Activated naive CD4-positive, alpha-beta T cell (primary cell): ENCODE measurements around the gene MYL4.
"Not testable (repeated sequence)": the region's sequence is repeated elsewhere in the genome, so short reads cannot be mapped to it uniquely, and the experiment has no call there.

Source experiments
- DNase-seq, 4 experiments: peaks; one replicate each; lab custom pipeline; 2025; lab: John Stamatoyannopoulos, UW

Gene MYL4

GRCh38 chr17:47221154-47221553 is 12.0 kb downstream of the MYL4 start:
- DNase-seq = no peak

GRCh38 chr17:47222047-47222446 is 12.9 kb downstream of the MYL4 start:
- DNase-seq = no peak

- no peak for DNase-seq
Observed at GRCh38 chr17:47223007-47223406, 13.9 kb downstream of the MYL4 start.

- DNase-seq = no peak
Observed at GRCh38 chr17:47223460-47223859, 14.3 kb downstream of the MYL4 start.

- DNase-seq = not testable (repeated sequence)
Observed at GRCh38 chr17:47224077-47224476, 14.9 kb downstream of the MYL4 start.

GRCh38 chr17:47224966-47225365 is 15.8 kb downstream of the MYL4 start:
- DNase-seq = no peak

GRCh38 chr17:47225436-47225858 is 16.3 kb downstream of the MYL4 start:
- no peak for DNase-seq

- no peak for DNase-seq
Observed at GRCh38 chr17:47225911-47226688, 17.0 kb downstream of the MYL4 start.

GRCh38 chr17:47227862-47228261 is 18.7 kb downstream of the MYL4 start:
- no peak for DNase-seq

GRCh38 chr17:47229535-47230443 is 20.6 kb downstream of the MYL4 start:
- peak; percentile 12 to 44 (median 24) for DNase-seq

- no peak for DNase-seq
Observed at GRCh38 chr17:47230864-47231263, 21.7 kb downstream of the MYL4 start.

- DNase-seq = no peak
Observed at GRCh38 chr17:47231334-47231733, 22.2 kb downstream of the MYL4 start.

GRCh38 chr17:47231866-47232265 is 22.7 kb downstream of the MYL4 start:
- DNase-seq = no peak

- no peak for DNase-seq
Observed at GRCh38 chr17:47232465-47232864, 23.3 kb downstream of the MYL4 start.

GRCh38 chr17:47235506-47235905 is 26.4 kb downstream of the MYL4 start:
- no peak for DNase-seq

- no peak for DNase-seq
Observed at GRCh38 chr17:47235923-47236322, 26.8 kb downstream of the MYL4 start.

- no peak for DNase-seq
Observed at GRCh38 chr17:47237841-47238240, 28.7 kb downstream of the MYL4 start.

- no peak for DNase-seq
Observed at GRCh38 chr17:47238321-47239010, 29.3 kb downstream of the MYL4 start.

- DNase-seq = no peak
Observed at GRCh38 chr17:47239619-47239966, 30.4 kb downstream of the MYL4 start.

GRCh38 chr17:47239967-47240651 is 31.0 kb downstream of the MYL4 start:
- no peak for DNase-seq

GRCh38 chr17:47240806-47241205 is 31.7 kb downstream of the MYL4 start:
- DNase-seq = no peak

GRCh38 chr17:47242648-47243047 is 33.5 kb downstream of the MYL4 start:
- no peak for DNase-seq
